Natural killer cell (primary cell): ENCODE data around the gene SUOX. TPM values are rescaled to one million over a fixed set of nuclear protein-coding genes. Genes with fewer than 3 reads are reported as not detected.
A peak's percentile ranks its signal among the peaks of the same experiment; 100 is the strongest.

Experiments used
- ATAC-seq, 3 donors: fragments of 150-1000 bp in 2 of 3; fragments of 200-7000 bp in 1 of 3; cut with Tn5 transposase; 1 replicate in 1 of 3; 2 replicates in 2 of 3; pipeline ENCODE4 v1.10.0; 2021; ENCODE audit warnings: mild to moderate bottlenecking in 2 of 3, moderate library complexity in 2 of 3
- DNase-seq, 2 donors: peaks; one replicate each; pipeline versions ENCODE4 v3.0.0 to v3.0.0-alpha.2; 2013 to 2021; ENCODE audit warnings: mixed read lengths in 1 of 2
- H3K27ac ChIP-seq: one replicate; pipeline ENCODE4 v1.5.1; 2013; ENCODE audit warnings: mild to moderate bottlenecking, low read length
- H3K27me3 ChIP-seq: one replicate; pipeline ENCODE4 v1.6.1; 2013; ENCODE audit warnings: low read length; ENCODE audit not compliant: control insufficient read depth, insufficient read depth
- H3K36me3 ChIP-seq: one replicate; pipeline ENCODE4 v1.6.1; 2013; ENCODE audit warnings: low read length; ENCODE audit not compliant: control insufficient read depth, insufficient read depth
- H3K4me1 ChIP-seq: one replicate; pipeline ENCODE4 v1.6.1; 2013; ENCODE audit warnings: low read length; ENCODE audit not compliant: control insufficient read depth, insufficient read depth
- H3K4me3 ChIP-seq: one replicate; pipeline ENCODE4 v1.5.1; 2013; ENCODE audit warnings: low read length
- H3K9me3 ChIP-seq: one replicate; pipeline ENCODE4 v1.6.1; 2013; ENCODE audit warnings: low read length; ENCODE audit not compliant: control insufficient read depth, insufficient read depth
- H3K27ac Mint-ChIP-seq, 2 donors: one replicate each; pipeline ENCODE4 v1.8.0; 2022; ENCODE audit warnings: mild to moderate bottlenecking in 2 of 2, mixed read lengths in 2 of 2, moderate library complexity in 1 of 2
- H3K27me3 Mint-ChIP-seq, 2 donors: one replicate each; pipeline ENCODE4 v1.8.0; 2022; ENCODE audit warnings: low read depth in 2 of 2, mixed read lengths in 2 of 2
- H3K36me3 Mint-ChIP-seq: one replicate; pipeline ENCODE4 v1.8.0; 2022; ENCODE audit warnings: mixed read lengths
- H3K4me1 Mint-ChIP-seq, 2 donors: one replicate each; pipeline ENCODE4 v1.8.0; 2022; ENCODE audit warnings: mixed read lengths in 2 of 2
- H3K4me3 Mint-ChIP-seq: one replicate; pipeline ENCODE4 v1.8.0; 2022; ENCODE audit warnings: mild to moderate bottlenecking, moderate library complexity, mixed read lengths
- H3K9me3 Mint-ChIP-seq, 2 donors: one replicate each; pipeline ENCODE4 v1.8.0; 2022; ENCODE audit warnings: mixed read lengths in 2 of 2
- CTCF ChIP-seq: fragments of 200-600 bp; IDR thresholded peaks from one replicate; pipeline ENCODE4 v1.8.0; 2022; ENCODE audit warnings: antibody characterized with exemption
- WGBS: methylation state at CpG from one replicate; pipeline ENCODE4 v1.1.7; 2013; ENCODE audit warnings: missing lambda C conversion rate; ENCODE audit not compliant: insufficient coverage; 5-methylcytosine and 5-hydroxymethylcytosine counted together
- intact Hi-C: fragments of 100-400 bp; cut with micrococcal nuclease; formaldehyde crosslinking; loops from one replicate; pipeline ENCODE4 v1.14.2; 2022
- total RNA-seq, 4 donors: library from RNA; stranded (reverse); fragments of 120-200 nt in 1 of 4; gene quantifications; one replicate each; pipeline versions ENCODE4 v1.2.3 to v1.2.4, GENCODE V29; 2013 to 2022

The SUOX gene
- total RNA-seq, 3 donors from 2014 or later (not counting 1 experiment from before 2014, with no cell fraction given) = 11.0 to 15.9 (median 14.6) TPM

- no peak for TF ChIP-seq CTCF
- no peak for ATAC-seq
- H3K4me1 Mint-ChIP-seq = peaks cover 9 to 16% of the 10 kb centered on the region in 2 donors
- no peak overlapping the region for H3K27ac ChIP-seq
- no peaks in the 10 kb centered on the region for H3K36me3 ChIP-seq
- H3K27me3 ChIP-seq = no peaks in the 10 kb centered on the region
- no peak overlapping the region for H3K4me3 ChIP-seq
- peak overlapping the region in 1 of 2 donors; percentile 76 for H3K27ac Mint-ChIP-seq
- no peaks in the 10 kb centered on the region for H3K36me3 Mint-ChIP-seq
- intact Hi-C loops = no loop called here
- no peaks in the 10 kb centered on the region for H3K27me3 Mint-ChIP-seq
- WGBS = 54% methylated on average over 2 of the region's 2 CpGs
- peaks cover 17% of the 10 kb centered on the region for H3K4me1 ChIP-seq
- no peaks in the 10 kb centered on the region for H3K9me3 ChIP-seq
- H3K9me3 Mint-ChIP-seq = no peaks in the 10 kb centered on the region
- peak overlapping the region; percentile 53 for H3K4me3 Mint-ChIP-seq
- peak in 1 of 2 donors; percentile 24 for DNase-seq
Observed at GRCh38 chr12:56021889-56022497, 24.9 kb downstream of the SUOX start.

- no peaks in the 10 kb centered on the region for H3K9me3 ChIP-seq
- no peak overlapping the region for H3K4me3 ChIP-seq
- TF ChIP-seq CTCF = no peak
- peaks cover 6% of the 10 kb centered on the region for H3K36me3 ChIP-seq
- H3K27ac Mint-ChIP-seq = no peak overlapping the region
- no peak for DNase-seq
- H3K4me1 ChIP-seq = no peaks in the 10 kb centered on the region
- no peaks in the 10 kb centered on the region for H3K36me3 Mint-ChIP-seq
- H3K27me3 ChIP-seq = no peaks in the 10 kb centered on the region
- H3K4me3 Mint-ChIP-seq = no peak overlapping the region
- ATAC-seq = no peak
- no peaks in the 10 kb centered on the region for H3K4me1 Mint-ChIP-seq
- H3K27ac ChIP-seq = no peak overlapping the region
- no peaks in the 10 kb centered on the region for H3K9me3 Mint-ChIP-seq
- H3K27me3 Mint-ChIP-seq = no peaks in the 10 kb centered on the region
- intact Hi-C loops = loop anchor here (2.0 to 5.0 kb wide), 2 partner anchors 32 to 291 kb away; partner anchors contain the start of gene SUOX
- 83% methylated on average over 4 of the region's 5 CpGs for WGBS
Observed at GRCh38 chr12:56028511-56029165, 31.6 kb downstream of the SUOX start.

- no peaks in the 10 kb centered on the region for H3K27me3 Mint-ChIP-seq
- H3K36me3 Mint-ChIP-seq = no peaks in the 10 kb centered on the region
- no peaks in the 10 kb centered on the region for H3K27me3 ChIP-seq
- ATAC-seq (no peak), DNase-seq (no peak)
- H3K4me3 Mint-ChIP-seq = no peak overlapping the region
- no peak overlapping the region for H3K4me3 ChIP-seq
- no peak overlapping the region for H3K27ac Mint-ChIP-seq
- no peaks in the 10 kb centered on the region for H3K9me3 ChIP-seq
- H3K9me3 Mint-ChIP-seq = no peaks in the 10 kb centered on the region
- no peak overlapping the region for H3K27ac ChIP-seq
- no peaks in the 10 kb centered on the region for H3K4me1 Mint-ChIP-seq
- H3K4me1 ChIP-seq = no peaks in the 10 kb centered on the region
- peaks cover 6% of the 10 kb centered on the region for H3K36me3 ChIP-seq
- no peak for TF ChIP-seq CTCF
- intact Hi-C loops = loop anchor here (2.0 to 5.0 kb wide), 2 partner anchors 32 to 292 kb away; partner anchors contain the start of gene SUOX
Observed at GRCh38 chr12:56029166-56029519, 32.1 kb downstream of the SUOX start.
